ENCODE data around the gene CNIH4.

CNIH4 gene

DNA sequence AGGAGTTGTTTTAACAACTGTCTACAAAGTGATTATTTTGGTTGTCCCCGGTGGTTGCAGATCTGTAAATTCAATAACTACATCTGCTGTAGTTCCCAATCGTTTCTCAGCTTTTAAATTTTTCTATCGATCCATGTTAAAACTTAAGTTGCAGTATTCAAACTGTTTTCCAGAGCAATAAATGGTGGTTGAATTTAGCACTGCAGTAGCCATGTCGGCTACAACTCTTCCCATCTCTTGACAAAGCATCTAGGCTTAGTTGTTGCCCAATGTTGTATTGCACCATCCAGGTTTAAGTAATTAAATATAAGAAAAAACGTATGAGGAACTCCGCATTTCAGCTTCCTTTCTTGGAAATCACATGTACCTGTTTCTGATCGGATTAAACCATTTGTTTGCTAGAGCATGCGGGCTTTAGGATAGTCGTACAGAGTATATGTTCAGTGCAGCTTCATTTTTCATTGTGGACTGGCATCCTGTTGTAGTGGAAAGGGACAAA, 996 bp downstream of the CNIH4 start:
- TF ChIP-seq CTCF (IDR thresholded peaks at IDR 0.05; ENCODE audit: insufficient read depth, low read length), result no peak
- TF ChIP-seq SPI1 (IDR thresholded peaks at IDR 0.05; ENCODE audit: borderline replicate concordance, low read depth), result peak; percentile 81
- TF ChIP-seq POLR2AphosphoS5 (IDR thresholded peaks at IDR 0.05; ENCODE audit: low read depth), result peak; percentile 50; the same call in 1 of the 2 replicates
- DNase-seq (ENCODE audit: low read depth in 1 of 2, low spot score in 1 of 2), result peak; percentile 81 to 89

DNA sequence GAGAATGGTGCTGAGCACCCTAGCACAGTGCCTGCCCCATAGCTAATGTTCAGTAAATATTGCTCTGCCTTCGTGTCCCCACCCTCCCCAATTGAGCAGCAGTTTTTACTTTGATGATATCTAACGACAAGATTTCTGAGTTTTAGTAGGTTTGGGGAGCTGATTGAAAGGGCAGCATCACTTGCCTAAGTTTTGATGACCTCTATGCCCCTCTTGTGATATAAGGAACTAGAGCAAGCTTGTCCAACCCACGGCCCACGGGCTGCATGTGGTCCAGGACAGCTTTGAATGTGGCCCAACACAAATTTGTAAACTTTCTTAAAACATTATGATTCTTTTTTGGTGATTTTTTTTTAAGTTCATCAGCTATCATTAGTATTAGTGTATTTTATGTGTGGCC, 1.6 kb downstream of the CNIH4 start:
- peak overlapping the region; percentile 75 for H3K27ac ChIP-seq (replicated peaks)
- peak overlapping the region; percentile 80 for H3K4me3 ChIP-seq (replicated peaks; ENCODE audit: insufficient read depth, low read length)
- TF ChIP-seq POLR2AphosphoS5 (IDR thresholded peaks at IDR 0.05; ENCODE audit: low read depth), result no peak
- no peak for TF ChIP-seq SPI1 (IDR thresholded peaks at IDR 0.05; ENCODE audit: borderline replicate concordance, low read depth)
- TF ChIP-seq GABPA (IDR thresholded peaks at IDR 0.05; ENCODE audit: low read depth), result no peak
- TF ChIP-seq, protein P1, sequence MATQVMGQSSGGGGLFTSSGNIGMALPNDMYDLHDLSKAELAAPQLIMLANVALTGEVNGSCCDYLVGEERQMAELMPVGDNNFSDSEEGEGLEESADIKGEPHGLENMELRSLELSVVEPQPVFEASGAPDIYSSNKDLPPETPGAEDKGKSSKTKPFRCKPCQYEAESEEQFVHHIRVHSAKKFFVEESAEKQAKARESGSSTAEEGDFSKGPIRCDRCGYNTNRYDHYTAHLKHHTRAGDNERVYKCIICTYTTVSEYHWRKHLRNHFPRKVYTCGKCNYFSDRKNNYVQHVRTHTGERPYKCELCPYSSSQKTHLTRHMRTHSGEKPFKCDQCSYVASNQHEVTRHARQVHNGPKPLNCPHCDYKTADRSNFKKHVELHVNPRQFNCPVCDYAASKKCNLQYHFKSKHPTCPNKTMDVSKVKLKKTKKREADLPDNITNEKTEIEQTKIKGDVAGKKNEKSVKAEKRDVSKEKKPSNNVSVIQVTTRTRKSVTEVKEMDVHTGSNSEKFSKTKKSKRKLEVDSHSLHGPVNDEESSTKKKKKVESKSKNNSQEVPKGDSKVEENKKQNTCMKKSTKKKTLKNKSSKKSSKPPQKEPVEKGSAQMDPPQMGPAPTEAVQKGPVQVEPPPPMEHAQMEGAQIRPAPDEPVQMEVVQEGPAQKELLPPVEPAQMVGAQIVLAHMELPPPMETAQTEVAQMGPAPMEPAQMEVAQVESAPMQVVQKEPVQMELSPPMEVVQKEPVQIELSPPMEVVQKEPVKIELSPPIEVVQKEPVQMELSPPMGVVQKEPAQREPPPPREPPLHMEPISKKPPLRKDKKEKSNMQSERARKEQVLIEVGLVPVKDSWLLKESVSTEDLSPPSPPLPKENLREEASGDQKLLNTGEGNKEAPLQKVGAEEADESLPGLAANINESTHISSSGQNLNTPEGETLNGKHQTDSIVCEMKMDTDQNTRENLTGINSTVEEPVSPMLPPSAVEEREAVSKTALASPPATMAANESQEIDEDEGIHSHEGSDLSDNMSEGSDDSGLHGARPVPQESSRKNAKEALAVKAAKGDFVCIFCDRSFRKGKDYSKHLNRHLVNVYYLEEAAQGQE (IDR thresholded peaks at IDR 0.05; ENCODE audit: insufficient replicate concordance, low read depth), result no peak
- no peak for TF ChIP-seq CTCF (IDR thresholded peaks at IDR 0.05; ENCODE audit: insufficient read depth, low read length)
- no peaks in the 10 kb centered on the region for H3K27me3 ChIP-seq (ENCODE audit: insufficient read depth, poor library complexity, severe bottlenecking)
- peak in 1 of 2 experiments; percentile 28 for DNase-seq (ENCODE audit: low read depth in 1 of 2, low spot score in 1 of 2)

More for the DNA sequence above, 996 bp downstream of the CNIH4 start:
- no peaks in the 10 kb centered on the region for H3K27me3 ChIP-seq (ENCODE audit: insufficient read depth, poor library complexity, severe bottlenecking)
- peak overlapping the region; percentile 75 for H3K27ac ChIP-seq (replicated peaks)
- H3K4me3 ChIP-seq (replicated peaks; ENCODE audit: insufficient read depth, low read length), result peak overlapping the region; percentile 80

- Histone ChIP-seq H3K27ac (replicated peaks) (peak overlapping the region; percentile 75; the same call in 1 of the 2 replicates), H3K27me3 (ENCODE audit: insufficient read depth, poor library complexity, severe bottlenecking) (no peaks in the 10 kb centered on the region), H3K4me3 (replicated peaks; ENCODE audit: insufficient read depth, low read length) (no peak overlapping the region)
- DNase-seq (ENCODE audit: low read depth in 1 of 2, low spot score in 1 of 2), result no peak
- TF ChIP-seq SPI1 (IDR thresholded peaks at IDR 0.05; ENCODE audit: borderline replicate concordance, low read depth) (no peak), CTCF (IDR thresholded peaks at IDR 0.05; ENCODE audit: insufficient read depth, low read length) (no peak), GABPA (IDR thresholded peaks at IDR 0.05; ENCODE audit: low read depth) (no peak), POLR2AphosphoS5 (IDR thresholded peaks at IDR 0.05; ENCODE audit: low read depth) (no peak)
- TF ChIP-seq, protein P1 (IDR thresholded peaks at IDR 0.05; ENCODE audit: insufficient replicate concordance, low read depth), result no peak
Measured at GRCh38 chr1:224359207-224359606, 2.5 kb downstream of the CNIH4 start.

GRCh38 chr1:224368409-224368808, 11.7 kb downstream of the CNIH4 start:
- no peak overlapping the region for H3K4me3 ChIP-seq (replicated peaks; ENCODE audit: insufficient read depth, low read length)
- H3K27me3 ChIP-seq (ENCODE audit: insufficient read depth, poor library complexity, severe bottlenecking), result no peaks in the 10 kb centered on the region
- no peak for DNase-seq (ENCODE audit: low read depth in 1 of 2, low spot score in 1 of 2)
- TF ChIP-seq, protein P1 (IDR thresholded peaks at IDR 0.05; ENCODE audit: insufficient replicate concordance, low read depth), result no peak
- TF ChIP-seq SPI1 (IDR thresholded peaks at IDR 0.05; ENCODE audit: borderline replicate concordance, low read depth), result no peak
- TF ChIP-seq CTCF (IDR thresholded peaks at IDR 0.05; ENCODE audit: insufficient read depth, low read length), result no peak
- no peak for TF ChIP-seq GABPA (IDR thresholded peaks at IDR 0.05; ENCODE audit: low read depth)
- H3K27ac ChIP-seq (replicated peaks), result no peak overlapping the region

Data from HL-60 (cell line).